Stimulated activated CD8-positive, alpha-beta memory T cell treated with anti-CD3 and anti-CD28 coated beads, Interleukin-12 subunit alpha, Interleukin-12 subunit beta, amount 100 ng/mL, for 24 hours (primary cell): ENCODE data around the gene IFNLR1.

Experiments
- DNase-seq: peaks from one replicate; pipeline ENCODE4 v3.0.0-alpha.2; 2020; ENCODE audit errors: extremely low read depth

Gene IFNLR1

DNA sequence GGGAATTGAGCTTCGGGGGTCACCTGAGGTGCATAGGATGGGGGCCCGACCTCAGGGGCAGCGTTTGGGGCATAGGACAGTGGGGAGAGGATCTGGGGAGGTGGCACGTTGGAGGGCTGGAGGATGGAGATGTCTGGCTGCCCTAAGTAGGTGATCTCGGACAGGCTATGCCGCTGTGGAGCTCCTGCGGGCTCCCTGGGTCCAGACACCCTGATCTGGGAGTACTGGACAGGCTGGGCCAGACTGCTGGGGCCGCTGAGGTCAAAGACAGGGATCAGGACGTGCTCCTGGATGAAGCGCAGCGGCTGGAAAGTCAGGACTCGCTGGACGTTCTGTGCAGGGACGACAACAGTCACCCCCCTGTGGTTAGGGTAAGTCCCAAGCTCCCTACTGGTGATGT is 65.7 kb downstream of the IFNLR1 start:
- no peak for DNase-seq

DNA sequence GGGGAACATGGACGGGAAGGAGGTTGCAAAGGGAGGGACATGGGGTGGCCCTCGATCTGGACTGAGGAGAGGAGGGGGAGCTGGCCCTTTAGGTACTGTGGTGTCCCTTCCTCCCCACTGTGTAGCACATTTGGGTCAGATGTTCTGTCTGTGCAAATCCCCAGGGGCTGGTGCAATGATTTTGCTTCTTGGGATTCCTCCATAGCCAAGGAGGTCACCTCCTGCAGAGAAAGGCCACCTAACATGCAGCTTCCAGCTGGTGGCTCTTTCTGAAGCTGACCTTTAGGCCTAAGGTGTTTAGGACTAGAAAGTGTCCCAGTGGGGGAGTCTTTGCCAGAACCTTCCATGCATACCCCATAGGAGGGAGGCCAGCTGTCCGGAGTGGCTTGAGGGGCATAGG is 66.1 kb downstream of the IFNLR1 start:
- no peak for DNase-seq

DNA sequence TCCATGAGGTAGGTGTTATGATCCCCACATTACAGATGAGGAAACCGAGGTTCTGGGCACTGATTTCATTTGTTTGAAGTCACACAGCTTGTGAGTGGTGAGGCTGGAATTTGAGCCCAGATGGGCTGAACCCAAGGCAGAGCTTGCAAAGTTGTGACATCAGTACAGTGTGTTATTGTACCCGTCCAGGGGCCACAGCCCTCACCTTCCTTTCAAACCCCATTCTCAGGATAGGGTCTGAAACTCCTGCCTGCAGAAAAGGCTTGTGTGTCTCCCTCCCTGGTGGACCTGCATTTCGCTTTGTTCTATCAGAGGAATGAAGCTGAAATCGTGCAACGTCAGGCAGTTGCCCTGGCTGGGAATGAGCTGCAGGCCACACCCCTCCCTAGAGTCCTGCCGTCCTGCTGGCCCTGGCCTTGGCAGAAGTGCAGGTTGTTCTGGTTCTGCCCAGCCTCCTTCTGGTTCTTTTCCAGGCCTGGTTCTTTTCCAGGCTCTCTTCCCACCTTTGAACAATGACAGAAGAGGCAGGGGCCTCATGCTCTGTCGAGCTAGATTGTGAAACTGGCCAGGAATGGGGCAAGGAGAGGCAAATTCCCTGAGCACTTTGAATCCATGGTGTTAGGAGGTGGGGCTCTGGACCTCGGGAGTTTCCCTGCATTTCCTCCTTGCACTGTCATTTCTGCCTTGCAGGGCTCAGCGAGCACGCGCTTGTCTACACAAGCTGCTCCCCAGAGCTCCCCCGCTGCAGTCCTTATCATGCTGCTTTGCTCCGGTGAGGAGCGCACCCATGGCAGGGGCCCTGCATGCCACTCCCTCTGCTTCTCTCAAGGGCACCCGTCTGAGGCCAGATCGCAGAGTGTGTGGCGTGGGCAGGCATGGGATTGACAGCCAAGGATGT is 67.0 kb downstream of the IFNLR1 start:
- no peak for DNase-seq

DNA sequence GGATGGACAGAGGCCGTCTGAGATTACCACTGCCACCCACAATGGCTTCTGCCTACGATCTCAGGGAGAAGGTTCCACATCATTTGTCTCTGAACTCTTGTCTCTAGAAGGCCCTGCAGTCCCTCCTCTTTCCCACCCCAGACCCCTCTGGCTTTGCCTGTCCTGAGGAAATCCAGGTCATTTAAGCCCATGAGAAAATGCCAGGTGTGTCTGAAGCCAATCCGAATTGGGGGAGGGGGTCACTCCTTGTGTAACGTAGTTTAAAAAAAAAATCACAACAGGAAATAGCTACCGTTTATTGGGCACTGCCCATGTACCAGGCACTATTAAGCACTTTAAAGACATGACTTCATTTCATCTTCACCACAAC is 67.6 kb downstream of the IFNLR1 start:
- no peak for DNase-seq

DNA sequence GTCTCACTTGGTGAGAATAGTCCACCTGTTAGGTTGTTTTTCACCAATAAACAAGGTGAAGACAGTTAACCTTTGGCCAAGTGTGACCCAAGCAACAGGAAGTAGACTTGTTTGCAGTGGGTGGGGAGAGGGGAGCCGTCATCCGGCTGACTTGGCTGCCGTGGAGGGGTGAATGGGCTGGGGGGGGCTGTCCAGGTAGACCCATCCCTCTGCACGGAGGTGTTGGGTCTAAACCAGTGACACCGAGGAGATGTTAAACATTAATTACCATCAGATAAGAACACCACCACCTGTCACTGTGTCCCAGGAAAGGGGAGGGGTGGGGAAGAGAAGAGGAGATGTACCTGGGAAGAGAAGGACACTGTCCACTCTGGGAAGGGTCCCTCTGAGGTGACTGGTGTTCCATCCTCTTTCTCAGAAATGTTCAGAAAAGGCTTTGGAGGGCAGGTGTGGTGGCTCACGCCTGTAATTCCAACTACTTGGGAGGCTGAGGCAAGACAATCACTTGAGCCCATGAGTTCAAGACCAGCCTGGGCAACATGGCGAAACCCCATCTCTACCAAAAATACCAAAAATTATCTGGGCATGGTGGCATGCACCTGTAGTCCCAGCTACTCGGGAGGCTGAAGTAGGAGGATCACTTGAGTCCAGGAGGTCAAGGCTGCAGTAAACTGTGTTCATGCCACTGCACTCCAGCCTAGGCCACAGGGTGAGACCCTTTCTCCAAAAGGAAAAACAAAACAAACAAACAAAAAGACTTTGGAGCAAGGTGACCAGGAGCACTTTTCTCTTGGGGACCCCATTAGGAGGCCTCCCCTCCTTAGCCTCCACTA is 68.5 kb downstream of the IFNLR1 start:
- no peak for DNase-seq

DNA sequence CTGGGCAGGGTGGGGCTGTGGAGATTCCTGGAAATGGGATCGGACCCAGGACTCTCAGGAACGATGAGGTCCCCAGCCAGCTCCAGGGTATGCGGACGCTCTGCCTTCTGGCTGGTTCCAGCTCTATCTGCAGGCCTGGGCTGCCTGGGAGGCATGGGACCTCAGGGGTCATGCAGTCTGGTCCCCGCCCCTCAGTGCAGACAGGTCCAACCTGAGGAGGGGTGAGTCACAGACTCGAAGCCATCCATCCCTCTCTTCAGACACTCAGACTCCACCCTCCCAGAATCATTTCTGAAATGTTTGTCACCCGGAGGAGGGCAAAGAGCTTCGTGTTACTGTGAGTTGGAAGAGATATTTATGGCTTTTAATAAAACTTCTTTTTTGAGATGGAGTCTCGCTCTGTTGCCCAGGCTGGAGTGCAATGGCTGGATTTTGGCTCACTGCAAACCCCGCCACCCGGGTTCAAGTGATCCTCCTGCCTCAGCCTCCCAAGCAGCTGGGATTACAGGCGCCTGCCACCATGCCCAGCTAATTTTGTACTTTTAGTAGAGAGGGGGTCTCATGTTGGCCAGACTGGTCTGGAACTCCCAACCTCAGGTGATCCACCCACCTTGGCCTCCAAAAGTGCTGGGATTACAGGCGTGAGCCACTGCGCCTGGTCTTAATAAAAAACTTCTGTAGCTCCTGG is 69.2 kb downstream of the IFNLR1 start:
- no peak for DNase-seq

DNA sequence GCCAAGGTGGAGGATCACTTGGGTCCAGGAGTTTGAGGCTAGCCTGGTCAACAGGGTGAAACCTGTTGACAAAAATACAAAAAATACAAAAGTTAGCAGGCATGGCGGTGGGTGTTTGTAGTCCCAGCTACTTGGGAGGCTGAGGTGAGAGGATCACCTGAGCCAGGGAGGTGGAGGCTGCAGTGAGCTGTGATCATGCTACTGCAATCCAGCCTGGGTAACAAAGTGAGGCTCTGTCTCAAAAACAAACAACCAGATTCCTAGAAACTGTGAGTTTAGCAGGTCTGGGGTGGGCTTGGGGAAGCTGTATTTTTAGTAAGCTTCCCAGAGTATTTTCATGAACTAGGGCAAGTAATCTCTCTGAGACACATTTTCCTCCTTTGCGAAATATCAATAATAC is 70.0 kb downstream of the IFNLR1 start:
- no peak for DNase-seq

DNA sequence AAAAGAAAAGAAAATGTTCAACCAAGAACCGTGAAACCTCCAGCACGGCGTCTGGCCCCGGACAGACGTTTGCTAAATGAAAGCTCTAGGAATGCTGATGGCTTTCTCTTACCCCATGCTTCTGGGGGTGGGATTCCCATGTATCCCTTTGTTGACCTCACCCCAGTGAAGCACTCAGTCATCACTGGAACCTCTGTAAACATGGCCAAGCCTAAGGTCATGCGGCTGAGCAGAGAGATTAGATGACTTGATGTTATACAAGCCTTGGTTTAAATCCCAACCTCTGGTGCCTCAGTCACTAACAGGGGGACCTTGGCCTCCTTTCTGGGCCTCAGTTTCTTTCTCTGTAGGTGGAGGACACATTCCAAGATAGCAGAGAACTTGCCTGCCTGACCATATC is 72.3 kb downstream of the IFNLR1 start:
- no peak for DNase-seq

DNA sequence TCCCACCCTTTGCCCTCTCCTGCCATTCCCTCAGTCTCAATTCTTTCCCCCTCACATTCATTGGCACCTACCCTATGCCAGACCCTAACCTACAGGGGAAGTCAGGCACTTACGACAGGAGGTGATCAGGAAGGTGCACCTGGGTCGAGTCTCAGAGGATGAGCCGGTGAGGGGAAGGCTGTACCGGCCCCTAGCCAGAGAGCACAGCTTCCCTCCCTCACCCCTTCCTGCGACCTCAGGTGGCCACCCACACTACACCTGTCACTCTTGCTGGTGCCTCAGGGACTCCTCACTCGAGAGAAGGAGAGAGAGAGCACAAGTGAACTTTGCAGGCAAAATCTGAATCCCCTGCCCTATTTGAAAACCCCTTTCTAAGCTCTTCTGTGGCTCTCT is 73.5 kb downstream of the IFNLR1 start:
- no peak for DNase-seq

DNA sequence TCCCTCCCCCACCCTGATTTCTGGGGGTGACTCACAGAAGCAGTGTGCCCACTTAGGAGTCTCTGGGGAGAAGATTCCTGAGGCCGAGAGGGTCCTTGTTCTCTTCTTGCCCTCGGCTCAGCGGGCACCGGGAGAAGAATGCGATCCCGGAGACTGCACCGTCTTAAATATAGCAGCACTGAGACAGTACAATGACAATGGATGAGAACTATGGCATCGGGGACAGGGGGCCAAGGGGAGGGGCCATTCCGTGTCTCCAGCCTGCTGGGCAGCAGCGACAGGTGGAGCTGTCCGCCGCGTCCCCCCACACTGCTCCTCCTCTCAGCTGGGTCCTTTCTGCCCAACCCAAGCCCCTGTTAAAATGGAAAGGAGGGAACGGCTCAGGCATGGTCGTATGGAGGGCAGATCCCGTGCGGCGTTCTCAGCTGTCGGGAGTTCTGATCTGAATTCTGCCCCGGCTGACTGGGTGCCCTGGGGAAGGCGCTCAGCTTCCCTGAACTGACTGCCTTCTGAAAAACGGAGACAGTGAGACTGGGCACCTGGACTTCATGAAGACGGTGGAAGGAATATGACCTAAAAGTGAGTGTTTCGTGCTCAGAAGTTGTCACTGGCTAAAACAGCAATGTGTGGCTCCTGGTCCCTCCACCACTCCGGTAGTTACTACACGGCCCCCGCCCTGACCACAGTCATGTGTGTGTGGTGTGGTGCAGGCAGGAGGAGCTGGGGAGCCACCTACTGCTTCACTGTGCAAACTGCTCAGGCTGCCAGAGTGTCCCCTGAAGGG is 74.9 kb downstream of the IFNLR1 start, which contains the start of gene MYOM3:
Gene MYOM3 (minus strand): TSS at position 140 of the 784 bp plus-strand sequence. CDS start 3,499 bp downstream, outside the sequence.
- no peak for DNase-seq

DNA sequence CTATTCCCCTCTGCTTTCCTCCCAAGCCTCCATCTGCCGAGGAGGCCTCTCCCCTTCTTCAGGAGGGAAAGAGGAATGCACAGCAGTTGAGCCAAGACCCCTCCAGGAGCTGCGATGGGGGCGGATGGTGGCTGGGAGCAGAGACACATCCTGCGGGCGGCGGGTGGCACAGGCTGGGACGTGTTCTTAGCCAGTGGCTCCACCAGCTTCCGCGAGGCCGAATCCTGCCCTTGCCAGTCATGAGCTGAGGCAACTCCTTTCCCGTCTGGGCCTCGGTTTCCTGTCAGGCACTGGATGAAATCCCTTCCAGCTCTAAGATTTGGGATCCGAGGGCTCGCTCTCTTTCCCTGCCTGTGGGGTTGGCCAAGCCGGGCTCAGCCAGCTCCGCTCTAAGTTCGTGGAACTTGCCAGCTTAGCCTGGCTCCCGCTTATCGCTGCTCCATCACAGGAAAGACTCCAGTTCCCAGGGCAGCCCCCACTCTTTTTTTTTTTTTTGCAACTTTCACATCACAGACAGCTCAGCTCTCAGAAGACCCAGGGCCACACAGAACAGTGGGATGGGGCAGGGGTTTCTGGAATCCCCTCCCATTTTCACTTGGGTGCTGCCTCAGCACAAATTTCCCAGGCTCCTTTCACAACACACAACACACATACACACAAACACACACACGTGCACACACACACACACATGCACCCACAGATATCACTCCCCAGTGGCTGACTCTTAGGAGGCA is 75.7 kb downstream of the IFNLR1 start:
- no peak for DNase-seq

DNA sequence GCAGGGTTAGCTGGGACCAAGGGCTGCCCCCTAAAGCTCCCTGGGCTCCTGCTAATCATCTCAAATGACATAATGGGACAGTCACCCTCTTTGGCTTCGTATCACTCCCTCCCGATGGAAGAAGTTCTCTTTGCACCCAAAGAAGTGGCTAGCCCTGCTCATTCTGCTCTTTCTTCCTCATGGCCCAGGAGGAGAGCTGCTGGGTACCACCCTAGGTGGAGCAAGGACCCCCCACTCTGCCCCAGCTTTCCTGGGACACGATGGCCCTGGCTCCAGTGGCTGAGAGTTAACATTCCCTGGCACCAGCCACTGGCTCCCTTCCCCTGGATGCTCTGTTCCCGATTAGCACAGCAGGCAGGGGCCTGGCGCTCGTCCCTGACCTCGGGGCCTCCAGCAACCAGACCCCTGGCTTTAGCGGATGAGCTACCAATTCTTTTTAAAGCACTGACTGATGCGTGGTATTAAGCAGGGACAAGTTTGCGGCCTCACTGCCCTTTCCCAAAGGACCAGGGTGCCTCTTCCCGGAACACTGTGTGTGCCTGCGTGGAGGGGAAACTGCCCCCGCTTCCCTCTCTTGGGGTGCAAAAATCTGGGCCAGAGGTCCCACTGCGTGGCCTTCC is 76.3 kb downstream of the IFNLR1 start:
- no peak for DNase-seq

DNA sequence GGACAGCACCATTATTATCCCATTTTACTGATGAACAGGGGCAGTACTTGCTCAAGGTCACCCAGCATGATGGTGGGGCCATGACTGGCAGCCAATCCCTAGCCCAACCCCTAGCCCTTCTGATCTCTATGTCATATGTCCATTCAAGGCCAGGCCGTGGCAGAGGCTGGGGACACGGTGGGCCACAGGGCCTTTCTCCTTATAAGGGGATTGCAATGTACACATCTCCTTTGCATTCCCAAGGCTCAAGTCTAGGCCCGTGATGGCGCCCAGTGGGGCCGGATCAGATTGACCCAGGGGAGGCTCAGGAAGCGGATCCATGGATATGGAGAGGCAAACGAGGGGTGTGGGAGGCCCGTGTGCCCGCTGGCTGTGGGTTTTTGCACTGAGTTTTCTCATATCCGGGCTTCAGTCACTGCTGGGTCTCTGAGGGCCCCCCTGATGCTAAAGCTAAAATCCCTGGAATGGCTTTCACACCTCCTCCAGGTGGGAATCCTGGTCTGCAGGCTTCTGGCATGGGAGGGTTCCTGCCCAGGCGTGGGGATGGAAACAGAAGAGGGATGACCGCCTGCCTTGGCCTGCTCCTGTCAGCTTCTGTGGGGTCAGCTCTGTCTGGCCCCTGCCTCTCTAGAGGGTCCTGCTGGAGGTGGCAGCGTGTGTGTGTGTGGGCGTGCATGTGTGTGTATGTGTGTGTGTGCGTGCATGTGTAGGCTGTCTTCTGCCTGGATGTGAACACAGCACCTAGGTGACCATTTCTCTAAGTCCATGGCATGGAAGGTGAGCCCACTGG is 77.2 kb downstream of the IFNLR1 start:
- no peak for DNase-seq

DNA sequence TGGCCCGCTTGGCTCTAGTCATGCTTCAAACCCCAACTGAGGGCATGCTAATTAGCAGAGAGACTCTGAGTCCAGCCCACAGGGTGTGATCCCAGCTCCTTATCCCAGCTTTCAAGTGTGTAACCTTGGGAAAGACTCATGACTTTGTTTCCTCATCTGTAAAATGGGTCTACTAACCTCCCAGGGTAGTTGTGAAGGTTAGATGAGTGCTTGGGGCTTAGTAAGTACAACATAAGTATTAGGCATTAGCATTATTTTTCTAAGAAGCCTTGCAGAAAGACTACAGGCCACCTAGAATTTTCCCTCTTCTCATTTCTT is 78.0 kb downstream of the IFNLR1 start:
- no peak for DNase-seq

DNA sequence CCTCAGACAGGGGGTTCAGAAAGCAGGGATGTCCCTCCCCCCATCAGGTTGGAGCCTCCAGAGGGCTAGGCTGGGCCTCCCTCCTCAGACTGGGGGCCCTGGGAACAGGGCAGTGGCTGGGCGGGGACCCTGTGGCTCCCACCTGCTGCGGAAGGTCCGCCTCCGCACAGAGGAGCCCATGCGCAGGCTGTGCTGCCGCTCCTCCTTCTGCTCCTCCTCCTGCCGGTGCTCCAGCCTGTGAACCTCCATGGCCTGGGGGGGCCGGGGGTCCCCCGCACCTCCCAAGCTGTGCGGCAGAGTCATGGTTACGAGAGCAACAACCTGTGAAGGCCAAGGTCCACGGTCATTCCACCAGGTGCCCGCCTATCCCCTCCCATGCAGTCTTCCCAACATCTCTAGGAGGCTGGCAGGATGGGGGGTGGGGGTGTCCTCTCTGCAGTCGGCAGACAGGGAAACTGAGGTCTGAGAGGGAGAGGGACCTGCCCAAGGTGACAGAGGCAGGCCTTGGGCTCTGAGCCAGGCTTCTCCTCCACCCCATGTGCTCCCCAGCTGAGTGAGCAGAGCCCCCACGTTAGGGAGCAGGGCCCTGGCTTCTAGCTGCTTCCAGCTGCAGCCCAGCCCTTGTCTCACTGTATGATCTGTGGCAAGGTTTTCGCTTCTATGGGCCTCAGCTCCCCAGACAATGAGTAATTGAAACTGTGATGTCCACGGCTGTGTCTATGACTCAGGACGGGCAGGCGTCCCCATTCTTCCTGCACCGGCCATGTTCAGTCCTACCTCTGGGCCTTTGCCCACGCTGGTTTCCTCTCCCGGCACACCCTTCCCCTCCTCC is 78.5 kb downstream of the IFNLR1 start:
- no peak for DNase-seq

DNA sequence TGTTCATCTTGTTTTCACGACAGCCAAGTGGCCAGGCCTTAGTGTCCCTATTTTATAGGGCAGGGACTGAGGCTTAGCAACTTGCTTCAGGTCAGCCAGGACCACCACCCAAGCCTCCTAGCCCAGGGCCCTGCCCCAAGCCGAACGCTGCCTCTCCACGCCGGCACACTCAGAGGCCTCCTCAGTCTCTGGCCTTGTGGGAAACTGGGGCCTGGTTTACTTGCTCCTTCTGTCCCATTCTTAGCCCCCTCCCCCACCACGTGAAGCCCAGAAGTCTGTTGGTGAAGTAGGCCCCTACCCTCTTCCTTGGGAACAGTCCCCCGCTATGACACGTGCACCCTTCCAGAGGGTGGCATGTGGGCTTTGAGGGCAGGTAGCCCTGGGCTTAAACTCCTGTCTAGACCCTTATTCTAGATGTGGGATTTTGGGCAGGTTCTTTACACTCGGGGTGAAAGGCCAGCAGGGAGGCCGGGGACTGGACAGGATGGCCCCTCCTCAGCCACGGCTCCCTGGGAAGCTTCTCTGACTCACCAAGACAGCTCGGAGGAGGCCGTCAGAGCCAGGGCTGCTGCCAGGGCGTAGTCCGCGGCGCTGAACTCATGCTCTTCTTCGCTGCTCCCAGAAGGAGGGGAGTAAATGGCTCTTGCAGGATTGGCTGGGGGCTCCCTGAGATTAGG is 79.5 kb downstream of the IFNLR1 start:
- DNase-seq: no peak

DNA sequence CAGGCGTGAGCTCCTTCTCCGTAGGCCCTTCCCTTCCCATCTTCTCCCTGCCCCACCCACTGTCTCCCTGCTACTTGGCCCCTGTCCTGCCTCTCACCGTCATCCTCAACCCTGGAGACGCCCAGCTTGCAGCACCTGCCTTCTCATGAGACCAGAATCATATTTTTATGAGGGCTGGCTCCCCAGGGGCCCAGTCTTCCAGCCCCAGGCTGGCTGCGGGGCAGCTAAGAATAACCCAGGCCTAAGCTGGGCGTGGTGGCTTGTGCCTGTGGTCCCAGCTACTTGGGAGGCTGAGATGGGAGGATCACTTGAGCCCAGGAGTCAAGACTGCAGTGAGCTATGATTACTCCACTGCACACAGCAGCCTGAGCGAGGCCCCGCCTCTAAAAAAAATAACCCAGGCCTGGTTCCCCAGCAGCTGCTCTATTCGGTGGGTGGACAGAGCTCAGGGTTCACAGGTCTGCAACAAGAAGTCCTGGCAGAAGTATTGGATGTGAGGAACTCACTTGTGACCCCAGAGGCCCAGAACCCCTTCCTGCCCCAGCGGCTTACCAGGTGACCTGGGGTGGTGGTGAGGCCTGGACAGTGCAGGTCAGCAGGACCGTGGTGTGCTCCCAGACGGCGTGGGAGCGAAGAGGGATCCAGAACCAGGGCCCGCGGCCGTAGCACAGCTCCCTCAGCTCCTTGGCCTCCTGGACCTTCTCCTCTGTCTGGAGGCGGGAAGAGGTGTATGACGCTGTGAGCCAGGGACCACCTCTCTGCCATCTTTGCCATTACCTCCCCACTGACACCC is 81.5 kb downstream of the IFNLR1 start:
- DNase-seq: no peak
